ENCODE results near the gene MOB2.

Gene MOB2

DNA sequence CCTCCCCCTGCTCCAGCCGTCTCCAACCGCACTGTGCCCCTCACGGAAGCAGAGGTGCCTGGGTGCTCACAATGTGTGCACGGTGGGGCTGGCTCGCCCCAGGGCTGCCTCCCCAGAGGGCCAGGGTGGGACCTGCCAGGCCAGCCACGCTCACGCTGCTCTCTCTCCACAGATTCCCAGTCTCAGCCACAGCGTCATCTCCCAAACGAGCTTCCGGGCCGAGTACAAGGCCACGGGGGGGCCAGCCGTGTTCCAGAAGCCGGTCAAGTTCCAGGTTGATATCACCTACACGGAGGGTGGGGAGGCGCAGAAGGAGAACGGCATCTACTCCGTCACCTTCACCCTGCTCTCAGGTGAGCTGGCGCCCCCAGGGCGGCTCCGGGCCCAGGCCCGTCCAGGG lies 30.4 kb downstream of the MOB2 start:
- DNase-seq (ENCODE audit: low spot score): no peak

DNA sequence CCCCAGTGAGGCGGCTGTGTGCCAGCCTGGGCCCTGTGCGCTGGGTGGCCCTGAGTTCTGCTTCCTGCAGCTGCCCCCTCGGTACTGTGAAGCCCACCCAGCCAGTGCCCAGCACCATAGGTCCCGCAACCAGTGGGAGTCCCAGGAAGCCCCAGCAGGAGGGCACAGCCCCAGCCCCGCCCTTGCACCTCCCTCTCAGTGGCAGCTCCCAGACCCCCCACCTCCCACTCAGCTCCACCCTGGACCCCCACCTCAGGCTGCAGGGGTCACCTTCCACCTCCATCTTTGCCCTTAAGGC lies 30.9 kb downstream of the MOB2 start:
- DNase-seq (ENCODE audit: low spot score): no peak

DNA sequence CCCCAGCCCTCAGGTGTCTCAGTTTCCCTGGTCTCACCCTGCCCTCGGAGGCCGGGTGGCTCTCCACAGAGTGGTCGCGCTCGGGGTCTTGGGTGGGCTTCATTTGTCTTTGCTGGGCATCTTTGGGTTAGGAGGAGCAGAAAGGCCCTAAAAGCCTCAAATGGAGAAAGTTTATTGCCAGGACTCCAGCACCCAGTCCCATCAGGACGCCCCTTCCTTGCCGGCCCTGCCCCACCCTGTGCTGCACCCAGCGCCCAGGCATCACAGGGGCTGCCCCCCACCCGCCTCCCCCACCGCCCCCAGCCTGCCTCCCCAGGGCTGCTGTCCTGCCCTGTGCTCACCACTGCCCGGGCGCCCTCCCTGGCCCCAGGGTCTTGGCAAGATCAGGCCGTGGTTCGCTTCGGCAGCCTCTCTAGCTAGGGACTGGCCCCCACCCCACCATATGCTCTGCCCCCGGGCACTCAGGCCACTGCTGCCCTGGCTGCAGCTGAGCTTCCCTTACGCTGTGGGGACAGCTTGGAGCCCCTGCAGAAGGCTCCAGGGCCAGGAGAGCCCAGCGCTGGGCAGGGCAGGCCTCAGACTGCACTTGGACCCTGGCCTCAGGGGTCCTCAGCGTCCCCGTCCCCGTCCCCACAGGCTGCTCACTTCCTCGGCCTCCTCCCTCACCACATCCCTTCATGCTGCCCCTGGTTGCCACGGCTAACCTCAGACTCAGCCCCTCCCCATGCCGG lies 31.4 kb downstream of the MOB2 start:
- no peak for DNase-seq (ENCODE audit: low spot score)

DNA sequence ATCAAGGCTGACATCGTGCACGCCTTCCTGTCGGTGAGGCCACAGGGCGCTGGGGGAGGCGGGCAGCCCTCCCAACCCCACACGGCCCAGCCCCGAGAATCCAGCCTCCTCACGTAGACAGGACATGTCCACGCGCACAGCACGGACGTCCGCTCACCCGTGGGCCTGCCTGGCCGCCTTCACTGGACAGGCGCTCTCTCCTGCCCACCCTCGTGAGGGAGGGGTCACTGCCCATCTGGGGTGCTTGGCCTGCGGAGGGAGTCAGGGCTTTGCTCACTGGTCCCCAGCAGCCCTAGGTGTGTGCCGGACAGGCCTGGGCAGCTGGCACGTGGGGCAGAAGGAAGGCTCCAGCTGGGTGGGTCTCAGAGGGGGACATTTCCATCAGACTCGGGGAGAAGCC lies 32.0 kb downstream of the MOB2 start:
- no peak for DNase-seq (ENCODE audit: low spot score)

DNA sequence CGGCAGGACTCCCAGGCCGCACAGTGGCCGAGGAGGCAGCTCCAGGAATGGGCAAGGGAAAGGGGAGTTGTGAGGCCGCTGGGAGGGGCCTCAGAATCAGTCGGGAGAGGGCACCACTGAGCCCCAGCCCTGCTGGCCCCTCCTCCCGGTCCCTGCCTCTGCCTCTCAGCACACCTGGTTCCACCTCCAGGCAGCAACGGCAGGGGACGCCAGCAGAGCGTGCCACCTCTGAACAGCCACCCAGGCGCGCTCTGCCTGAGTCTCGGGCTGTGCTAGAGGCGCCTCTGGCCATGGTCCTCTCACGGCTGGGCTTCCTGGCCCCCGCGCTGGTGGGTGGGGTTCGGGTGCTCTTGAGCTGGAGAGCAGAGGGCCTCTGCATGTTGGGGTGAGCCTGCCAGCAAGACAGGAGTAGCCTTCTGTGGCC lies 33.0 kb downstream of the MOB2 start:
- DNase-seq (ENCODE audit: low spot score): peak; percentile 70

DNA sequence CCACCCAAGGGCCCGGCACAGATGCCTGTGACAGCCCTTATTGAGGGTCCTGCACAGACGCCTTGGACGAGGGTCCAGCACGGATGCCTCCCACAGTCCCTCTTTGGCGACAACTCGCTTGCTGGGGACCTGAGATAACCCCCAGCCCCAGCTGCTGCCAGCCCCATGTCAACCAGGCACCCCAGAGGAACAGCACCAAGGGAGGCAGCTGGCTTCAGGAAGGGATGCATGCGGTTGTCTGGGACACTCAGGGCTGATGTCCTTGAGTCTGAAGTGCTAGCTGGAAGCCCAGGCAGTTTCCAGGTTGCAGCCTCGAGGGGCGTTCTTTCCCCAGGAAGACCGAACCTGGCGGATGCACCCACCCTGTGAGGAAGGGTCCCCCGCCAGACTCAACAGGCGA lies 33.8 kb downstream of the MOB2 start:
- no peak for DNase-seq (ENCODE audit: low spot score)

DNA sequence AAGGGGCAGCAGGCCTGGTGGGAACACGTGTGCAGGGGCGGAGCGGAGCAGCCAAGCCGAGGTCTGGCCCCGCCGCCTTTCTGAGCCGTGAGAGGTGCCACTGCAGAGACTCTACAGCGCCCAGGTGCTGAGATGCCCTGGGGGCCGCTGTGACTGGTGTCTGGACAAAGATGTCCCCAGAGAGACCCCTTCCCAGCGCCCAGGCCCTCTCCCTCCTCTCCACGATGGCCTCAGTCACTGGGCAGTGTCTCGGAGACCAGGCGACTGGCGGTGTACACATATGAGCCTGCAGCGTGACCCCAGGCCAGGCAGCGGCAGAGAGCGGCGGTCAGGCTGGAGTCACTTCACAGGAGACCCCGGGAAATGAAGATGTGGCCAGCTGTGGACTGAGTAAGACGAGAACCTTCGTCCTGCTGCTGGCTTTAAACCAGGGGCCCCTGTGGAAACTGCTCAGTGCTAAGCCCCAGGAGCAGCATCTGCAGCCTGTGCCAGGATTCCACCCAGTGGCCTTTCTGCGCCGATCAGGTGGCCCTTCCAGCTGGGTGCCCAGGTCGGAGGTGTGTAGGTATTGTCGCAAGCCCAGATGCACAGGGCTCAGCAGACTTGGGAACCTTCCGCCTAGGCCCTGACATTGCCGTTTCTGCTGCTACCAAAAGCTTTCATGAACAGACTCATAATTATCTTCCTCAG lies 34.7 kb downstream of the MOB2 start:
- no peak for DNase-seq (ENCODE audit: low spot score)

DNA sequence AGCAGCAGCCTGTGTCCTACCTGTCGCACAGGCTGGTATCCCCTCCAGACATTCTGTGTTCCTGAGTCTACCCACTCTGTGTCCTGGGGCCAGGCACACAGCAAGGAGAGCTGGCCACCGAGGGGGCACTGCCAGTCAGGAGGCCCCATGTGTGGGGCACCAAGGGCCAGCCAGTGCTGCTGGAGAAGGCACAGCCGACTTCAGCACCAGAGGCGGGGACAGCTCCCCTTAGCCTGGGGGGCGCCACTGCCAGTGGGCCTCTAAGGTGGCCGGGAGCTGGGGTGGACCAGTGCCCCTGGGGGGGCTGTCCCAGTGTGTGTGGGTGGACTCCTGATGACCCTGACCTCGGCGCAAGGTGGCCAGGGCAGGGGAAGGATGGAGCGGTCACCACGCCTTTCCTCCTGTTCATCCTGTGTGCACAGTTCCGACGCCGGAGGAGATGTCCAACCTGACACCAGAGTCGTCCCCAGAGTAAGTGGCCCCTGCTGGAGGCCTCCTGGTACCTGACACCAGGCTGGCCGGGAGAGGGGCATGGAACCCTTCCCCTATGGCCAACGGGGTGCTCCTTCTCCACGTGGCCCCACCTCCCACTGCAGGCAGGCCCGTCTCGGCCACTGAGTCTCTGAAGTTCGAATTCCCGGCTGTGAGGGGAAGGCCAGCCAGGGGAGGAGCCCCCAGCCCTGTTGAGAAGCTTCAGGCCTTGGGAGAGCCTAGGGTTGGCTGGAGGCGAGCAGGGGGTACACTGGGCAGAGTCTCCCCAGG lies 35.4 kb downstream of the MOB2 start:
- DNase-seq (ENCODE audit: low spot score): no peak

DNA sequence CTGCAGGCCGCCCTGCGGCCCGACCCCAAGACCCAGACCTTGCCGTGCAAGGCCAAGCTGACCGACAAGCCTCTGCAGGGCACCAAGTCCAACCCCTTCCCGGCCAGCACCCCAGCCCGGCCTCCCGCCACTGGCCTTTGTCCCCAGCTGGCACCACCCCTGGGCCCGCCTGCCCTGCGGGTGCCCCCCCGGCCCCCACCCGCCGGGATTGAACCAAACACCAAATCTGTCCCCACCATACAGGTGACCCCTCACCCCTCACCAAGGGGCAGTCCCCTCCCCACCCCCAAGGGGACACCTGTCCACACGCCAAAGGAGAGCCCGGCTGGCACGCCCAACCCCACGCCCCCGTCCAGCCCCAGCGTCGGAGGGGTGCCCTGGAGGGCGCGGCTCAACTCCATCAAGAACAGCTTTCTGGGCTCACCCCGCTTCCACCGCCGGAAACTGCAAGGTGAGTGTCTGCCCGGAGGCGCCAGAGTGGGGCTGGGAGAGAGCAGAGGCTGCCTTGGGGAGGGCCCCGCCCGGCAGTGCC lies 36.2 kb downstream of the MOB2 start:
- DNase-seq (ENCODE audit: low spot score): no peak

DNA sequence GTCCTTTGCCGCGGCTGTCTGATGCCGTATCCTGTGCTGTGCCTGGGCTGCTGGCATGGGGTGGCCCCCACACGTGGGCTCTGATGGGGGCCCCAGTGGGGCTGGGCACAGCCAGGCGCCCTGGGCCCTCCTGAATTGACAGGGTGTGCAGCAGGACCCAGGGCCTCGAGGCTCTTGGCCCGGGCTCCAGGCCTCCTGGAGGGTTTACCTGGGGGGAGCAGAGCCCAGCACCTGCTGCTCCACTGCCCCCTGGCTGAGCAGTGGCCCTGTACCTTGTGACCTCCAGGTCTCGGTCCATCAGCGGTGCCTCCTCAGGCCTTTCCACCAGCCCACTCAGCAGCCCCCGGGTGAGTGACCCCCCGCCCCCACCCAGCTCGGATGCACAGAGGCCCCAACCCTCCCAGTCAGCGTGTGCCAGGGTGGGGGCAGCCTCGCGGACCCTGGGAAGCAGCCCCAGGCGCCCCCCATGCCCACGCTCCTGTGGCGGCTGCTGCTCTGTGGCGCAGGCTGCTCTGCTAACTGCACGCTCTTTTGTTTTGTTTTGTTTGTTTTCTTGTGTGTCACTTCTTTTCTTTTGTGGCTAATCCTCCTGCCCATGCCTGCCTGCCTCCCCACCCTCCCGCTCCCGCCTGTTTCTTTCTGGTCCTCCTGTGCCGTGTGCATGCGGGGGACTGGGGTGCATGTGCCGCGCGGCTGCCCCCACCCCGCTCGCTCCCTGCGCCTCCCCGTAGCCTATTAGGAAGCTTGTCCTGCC lies 36.9 kb downstream of the MOB2 start:
- no peak for DNase-seq (ENCODE audit: low spot score)

DNA sequence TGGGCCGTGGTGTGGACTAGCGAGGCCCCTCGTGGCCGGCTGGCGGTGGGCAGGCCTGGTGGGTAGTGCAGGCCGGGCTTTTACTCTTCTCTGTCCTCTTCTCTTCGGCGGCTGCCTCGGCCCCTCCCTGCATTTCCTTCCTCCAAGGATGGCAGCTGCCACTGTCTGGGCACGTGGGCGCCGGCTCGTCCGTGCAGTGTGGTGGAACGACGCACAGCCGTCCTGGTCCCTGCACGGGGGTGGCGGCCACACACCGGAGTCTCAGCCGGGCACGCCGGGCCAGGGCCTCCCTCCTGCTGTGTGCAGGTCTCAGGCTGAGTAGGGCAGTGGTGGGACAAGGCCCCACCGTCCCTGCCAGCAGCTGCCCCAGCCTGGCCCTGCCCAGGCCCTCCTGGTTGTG lies 37.7 kb downstream of the MOB2 start:
- DNase-seq (ENCODE audit: low spot score): no peak

DNA sequence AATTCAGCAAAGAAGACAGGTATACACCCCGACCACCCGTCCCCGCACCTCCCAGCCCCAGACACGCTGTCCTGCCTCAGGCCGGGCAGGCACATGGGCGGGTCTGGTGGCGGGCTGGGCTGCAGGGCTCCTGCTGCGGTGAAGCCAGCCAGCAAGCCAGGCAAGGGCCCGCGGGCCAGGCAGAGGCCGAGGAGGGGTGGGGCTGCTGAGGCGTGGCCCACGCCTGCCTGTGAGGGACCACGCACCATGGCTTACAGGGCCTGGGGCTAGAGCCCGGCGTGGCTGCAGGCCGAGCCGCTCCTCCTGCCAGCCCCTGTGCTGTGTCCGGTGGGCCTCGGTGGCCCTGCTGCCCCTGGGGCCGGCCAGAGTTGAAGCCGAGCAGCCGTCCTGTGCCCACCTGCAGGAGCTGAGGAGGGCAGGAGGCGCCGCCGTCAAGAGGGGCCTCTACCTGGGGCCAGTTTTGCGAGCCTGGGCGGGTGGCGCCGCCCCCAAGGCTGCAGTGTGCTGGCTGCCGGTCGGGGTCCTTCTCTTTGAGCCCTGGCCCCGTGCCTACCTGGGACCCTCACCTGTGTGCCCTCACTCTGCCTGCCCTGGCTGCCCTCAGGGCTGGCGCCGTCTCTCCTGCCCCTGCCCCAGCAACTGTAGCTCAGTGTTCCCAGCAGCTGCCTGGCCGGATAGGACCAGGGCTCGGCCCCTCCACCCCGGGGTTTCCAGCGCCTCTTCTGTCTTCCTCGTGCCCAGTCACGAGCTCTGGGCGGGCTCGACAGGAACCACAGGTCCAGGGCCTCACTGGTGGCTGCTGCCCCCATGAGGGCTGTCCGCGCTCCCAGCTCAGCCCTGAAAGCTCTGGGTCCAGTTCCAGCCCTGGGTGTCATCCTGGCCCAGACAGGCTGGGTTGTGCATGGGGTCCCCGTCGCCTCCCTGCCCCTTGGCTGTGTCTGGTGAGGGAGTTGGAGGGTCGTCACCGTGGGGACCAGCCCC lies 38.4 kb downstream of the MOB2 start:
- DNase-seq (ENCODE audit: low spot score): no peak

DNA sequence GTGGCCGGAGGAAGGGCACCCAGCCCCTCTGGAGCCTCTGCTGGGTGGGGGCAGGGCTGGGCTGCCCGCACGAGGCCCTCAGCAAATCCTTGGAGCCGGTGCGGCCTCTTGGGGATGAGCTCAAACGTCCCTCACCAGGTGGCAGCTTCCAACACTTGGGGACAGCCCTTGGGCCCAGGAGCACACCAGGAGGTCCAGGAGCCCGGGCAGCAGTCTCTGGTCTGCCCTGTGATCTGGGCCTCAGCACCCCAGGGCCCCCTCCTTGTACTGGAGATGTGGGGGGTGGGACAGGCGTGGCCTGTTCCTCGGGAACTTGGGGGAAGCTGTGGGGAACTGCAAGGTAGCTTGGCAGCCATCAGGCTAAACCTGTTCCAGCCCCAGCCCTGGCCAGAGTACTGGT lies 40.0 kb downstream of the MOB2 start:
- no peak for DNase-seq (ENCODE audit: low spot score)

DNA sequence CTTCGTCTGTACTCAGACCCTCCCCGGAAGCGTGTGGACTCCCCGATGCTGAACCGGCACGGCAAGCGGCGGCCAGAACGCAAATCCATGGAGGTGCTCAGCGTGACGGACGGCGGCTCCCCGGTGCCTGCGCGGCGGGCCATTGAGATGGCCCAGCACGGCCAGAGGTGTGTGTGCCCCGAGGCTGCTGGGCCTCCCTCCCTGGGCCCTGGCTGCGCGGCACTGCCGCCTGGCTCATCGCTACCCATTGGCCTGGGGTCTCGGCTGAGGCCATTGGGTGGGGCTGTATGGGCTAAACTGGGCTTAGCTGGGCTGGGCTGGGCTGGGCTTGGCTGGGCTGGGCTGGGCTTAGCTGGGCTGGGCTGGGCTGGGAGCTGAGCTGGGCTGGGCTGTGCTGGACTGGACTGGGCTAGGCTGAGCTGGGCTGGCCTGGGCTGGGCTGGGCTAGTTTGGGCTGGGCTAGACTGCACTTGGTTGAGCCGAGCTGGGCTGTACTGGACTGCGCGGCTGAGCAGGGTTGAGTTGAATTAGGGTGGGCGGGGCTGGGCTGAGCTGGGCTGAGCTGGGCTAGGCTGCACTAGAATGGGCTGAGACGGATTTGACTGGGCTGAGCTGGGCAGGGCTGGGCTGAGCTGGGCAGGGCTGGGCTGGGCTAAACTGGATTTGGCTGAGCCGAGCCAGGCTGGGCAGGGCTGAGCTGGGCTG lies 40.7 kb downstream of the MOB2 start:
- no peak for DNase-seq (ENCODE audit: low spot score)

DNA sequence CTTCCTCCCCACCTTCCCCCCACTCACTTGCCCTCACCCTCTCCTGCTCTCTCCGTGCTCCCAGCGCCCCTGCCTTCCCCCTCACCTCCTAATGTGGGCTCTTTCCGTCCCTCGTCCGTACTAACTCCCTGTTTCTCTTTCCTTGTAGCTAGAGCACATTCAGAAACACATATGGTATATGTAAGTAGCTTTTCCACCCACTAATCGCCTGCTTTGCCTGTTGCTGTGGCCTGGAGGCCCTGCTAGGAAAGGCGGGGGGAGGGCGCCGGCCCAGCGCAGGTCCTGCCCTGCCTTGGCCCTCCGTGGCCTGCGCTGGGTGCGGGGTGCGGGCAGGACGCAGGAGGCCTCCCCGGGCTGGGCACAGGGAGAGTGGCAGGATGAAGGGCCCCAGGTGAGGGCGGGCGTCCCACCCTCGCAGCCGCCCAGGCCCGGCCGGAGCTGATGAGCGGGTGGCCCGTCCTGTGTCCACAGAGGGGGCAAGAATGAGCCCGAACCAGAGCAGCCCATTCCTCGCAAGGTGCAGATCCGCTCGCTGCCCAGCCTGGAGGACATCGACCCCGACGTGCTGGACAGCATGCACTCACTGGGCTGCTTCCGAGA lies 41.7 kb downstream of the MOB2 start:
- DNase-seq (ENCODE audit: low spot score): no peak

DNA sequence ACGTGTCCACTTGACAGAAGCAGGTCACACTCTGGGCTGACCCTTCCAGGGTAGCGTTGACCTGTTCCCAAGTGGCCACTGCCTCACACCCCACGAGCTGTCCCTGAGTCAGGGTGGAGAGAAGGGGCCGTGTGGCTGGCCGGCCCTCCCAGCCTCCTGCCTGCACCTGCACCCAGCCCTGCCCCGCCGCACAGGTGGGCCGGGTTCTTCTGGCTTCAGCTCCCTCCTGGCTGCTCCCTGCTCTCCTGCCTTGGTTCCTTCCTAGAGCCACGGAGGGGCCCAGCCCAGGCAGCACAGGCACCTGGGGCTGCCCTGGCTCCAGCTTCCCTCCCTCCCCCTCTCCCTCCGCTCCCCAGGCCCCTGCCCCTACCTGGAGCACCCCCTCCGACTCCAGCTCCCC lies 42.3 kb downstream of the MOB2 start:
- DNase-seq (ENCODE audit: low spot score): no peak

DNA sequence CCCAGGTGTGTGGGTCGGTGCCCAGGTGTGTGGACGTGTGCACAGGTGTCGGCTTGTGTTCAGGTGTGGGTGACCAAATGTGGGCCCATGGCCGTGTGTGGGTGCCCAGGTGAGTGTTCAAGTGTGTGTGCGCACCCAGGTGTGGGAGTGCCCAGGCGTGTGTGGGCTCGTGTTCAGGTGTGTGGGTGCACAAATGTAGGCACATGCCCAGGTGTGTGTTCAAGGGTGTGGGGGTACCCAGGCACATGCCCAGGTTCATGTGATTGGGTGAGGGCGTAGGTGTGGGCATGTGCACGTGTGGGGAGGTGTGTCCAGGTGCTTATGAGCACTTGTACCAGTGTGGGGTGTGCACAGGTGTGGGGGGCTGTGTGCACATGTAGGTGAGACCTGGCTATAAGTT lies 42.8 kb downstream of the MOB2 start:
- DNase-seq (ENCODE audit: low spot score): no peak

DNA sequence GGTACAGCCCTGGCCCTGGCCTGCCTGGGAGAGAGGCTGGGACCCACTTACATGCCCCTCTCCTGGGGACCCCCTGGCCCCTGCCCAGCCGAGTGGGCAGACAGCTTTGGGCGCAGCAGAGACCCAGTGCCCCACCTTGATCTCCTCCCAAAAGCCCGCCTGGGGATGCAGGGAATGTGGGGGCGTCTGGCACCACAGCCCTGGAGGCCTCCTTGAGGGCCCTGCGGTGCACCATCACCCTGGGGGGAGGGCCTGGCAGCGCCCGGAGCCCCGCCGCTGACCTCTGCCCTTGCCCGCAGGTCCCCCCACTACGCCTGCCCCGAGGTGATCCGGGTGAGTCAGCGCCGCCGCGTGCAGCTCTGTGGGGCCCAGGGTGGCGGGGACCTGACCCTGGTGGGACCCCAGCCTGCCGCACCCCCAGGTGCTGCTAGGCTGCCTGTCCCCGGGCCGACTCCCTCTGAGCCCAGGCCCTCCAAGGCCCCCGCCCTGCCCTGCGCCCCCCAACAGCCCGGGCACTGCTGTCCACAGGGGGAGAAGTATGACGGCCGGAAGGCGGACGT lies 43.7 kb downstream of the MOB2 start:
- no peak for DNase-seq (ENCODE audit: low spot score)

DNA sequence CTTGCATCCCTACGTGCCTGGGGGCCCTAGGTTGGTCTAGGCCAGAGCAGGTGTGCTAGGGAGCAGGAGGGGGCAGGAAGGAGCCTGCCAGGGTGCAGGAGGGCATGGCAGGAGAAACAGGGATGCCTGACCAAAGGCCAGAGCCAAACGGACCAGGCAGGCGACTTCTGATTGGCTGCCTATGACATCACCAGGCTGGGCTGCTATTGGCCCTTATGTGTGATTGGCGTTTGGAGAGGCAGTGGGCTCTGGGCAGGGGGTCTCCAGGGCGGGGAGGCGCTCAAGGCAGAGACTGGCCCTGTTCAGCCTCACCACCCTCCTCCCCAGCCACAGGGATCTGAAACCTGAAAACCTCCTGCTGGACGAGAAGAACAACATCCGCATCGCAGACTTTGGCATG lies 44.4 kb downstream of the MOB2 start:
- no peak for DNase-seq (ENCODE audit: low spot score)

DNA sequence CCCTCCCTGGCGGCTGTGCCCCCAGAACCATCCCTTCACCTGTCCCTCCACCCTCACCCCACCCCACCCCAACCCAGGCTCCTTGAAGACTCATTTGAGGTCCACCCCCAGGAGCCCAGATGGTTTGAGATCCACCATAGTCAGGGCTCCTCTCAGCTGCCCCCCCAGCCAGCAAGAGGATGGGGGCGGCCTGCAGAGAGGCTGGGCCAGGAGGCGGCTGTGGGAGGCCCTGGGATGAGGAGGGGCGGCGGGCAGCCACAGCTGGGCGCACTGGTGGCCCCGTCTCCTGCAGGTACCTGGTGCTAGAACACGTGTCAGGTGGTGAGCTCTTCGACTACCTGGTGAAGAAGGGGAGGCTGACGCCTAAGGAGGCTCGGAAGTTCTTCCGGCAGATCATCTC lies 46.1 kb downstream of the MOB2 start:
- no peak for DNase-seq (ENCODE audit: low spot score)
